Eye (tissue), 1 donor: Measurements from ENCODE around the gene SMYD3.
A peak's percentile ranks its signal among the peaks of the same experiment; 100 is the strongest.

Experiments used
- DNase-seq: peaks from one replicate; pipeline ENCODE4 v3.0.0-alpha.2; 2015

Gene SMYD3

GRCh38 chr1:246515390-246516005 lies 8.4 kb upstream of the SMYD3 start:
- DNase-seq = no peak

- no peak for DNase-seq
Measured at GRCh38 chr1:246513619-246514343, 6.7 kb upstream of the SMYD3 start.

GRCh38 chr1:246513041-246513440 lies 6.0 kb upstream of the SMYD3 start:
- no peak for DNase-seq

- DNase-seq = no peak
Measured at GRCh38 chr1:246512635-246513034, 5.6 kb upstream of the SMYD3 start.

GRCh38 chr1:246512230-246512629 lies 5.2 kb upstream of the SMYD3 start:
- no peak for DNase-seq

GRCh38 chr1:246511203-246511602 lies 4.1 kb upstream of the SMYD3 start:
- no peak for DNase-seq

GRCh38 chr1:246510147-246511030 lies 3.3 kb upstream of the SMYD3 start:
- no peak for DNase-seq

GRCh38 chr1:246508897-246509688 lies 2.0 kb upstream of the SMYD3 start:
- no peak for DNase-seq

GRCh38 chr1:246506367-246506673 lies 759 bp downstream of the SMYD3 start:
- no peak for DNase-seq

GRCh38 chr1:246503341-246503740 lies 3.7 kb downstream of the SMYD3 start:
- no peak for DNase-seq

- peak; percentile 92 for DNase-seq
Measured at GRCh38 chr1:246497331-246497915, 9.7 kb downstream of the SMYD3 start.

- peak; percentile 89 for DNase-seq
Measured at GRCh38 chr1:246492611-246493245, 14.4 kb downstream of the SMYD3 start.

- no peak for DNase-seq
Measured at GRCh38 chr1:246491551-246492053, 15.5 kb downstream of the SMYD3 start.

GRCh38 chr1:246488674-246489073 lies 18.4 kb downstream of the SMYD3 start:
- no peak for DNase-seq

GRCh38 chr1:246483569-246483933 lies 23.5 kb downstream of the SMYD3 start:
- no peak for DNase-seq

- DNase-seq = peak; percentile 44
Measured at GRCh38 chr1:246482805-246483568, 24.1 kb downstream of the SMYD3 start.

GRCh38 chr1:246479061-246479460 lies 28.0 kb downstream of the SMYD3 start:
- no peak for DNase-seq

GRCh38 chr1:246477634-246478033 lies 29.4 kb downstream of the SMYD3 start:
- DNase-seq = no peak

GRCh38 chr1:246476771-246477170 lies 30.3 kb downstream of the SMYD3 start:
- no peak for DNase-seq

- DNase-seq = no peak
Measured at GRCh38 chr1:246471688-246472087, 35.4 kb downstream of the SMYD3 start.

GRCh38 chr1:246470585-246470984 lies 36.5 kb downstream of the SMYD3 start:
- no peak for DNase-seq
